SKM-1 treated with dmso at 0.1 percent for 144 hours (cell line): Measurements from ENCODE around the gene FOXD3.
"Not testable (repeated sequence)": the region's sequence is repeated elsewhere in the genome, so short reads cannot be mapped to it uniquely, and the experiment has no call there.

Source experiments
- DNase-seq: peaks from one replicate; lab custom pipeline; 2025; ENCODE audit not compliant: unreplicated experiment; lab: John Stamatoyannopoulos, UW

FOXD3 gene

GRCh38 chr1:63356234-63356633 is 33.9 kb downstream of the FOXD3 start:
- not testable (repeated sequence) for DNase-seq

GRCh38 chr1:63359561-63359960 is 37.2 kb downstream of the FOXD3 start:
- DNase-seq, result no peak

GRCh38 chr1:63362073-63362472 is 39.7 kb downstream of the FOXD3 start:
- DNase-seq, result no peak

GRCh38 chr1:63362578-63362977 is 40.2 kb downstream of the FOXD3 start:
- DNase-seq, result no peak

GRCh38 chr1:63363014-63363413 is 40.6 kb downstream of the FOXD3 start:
- no peak for DNase-seq

GRCh38 chr1:63366908-63367214 is 44.5 kb downstream of the FOXD3 start:
- no peak for DNase-seq

- peak; percentile 80 for DNase-seq
Measured at GRCh38 chr1:63367215-63368103, 45.1 kb downstream of the FOXD3 start, which contains the start of gene ALG6. Gene ALG6 (plus strand): TSS chr1:63367627. CDS start chr1:63370978, 3,351 bp downstream.

- no peak for DNase-seq
Measured at GRCh38 chr1:63368131-63368530, 45.8 kb downstream of the FOXD3 start.
